Esophagus muscularis mucosa (tissue), 4 donors: ENCODE measurements around the gene NUP107.

Source experiments
- CTCF ChIP-seq, 3 experiments: fragments of 200-600 bp in 2 of 3; fragments of 450-650 bp in 1 of 3; sonication (generic) in 2 of 3; IDR thresholded peaks; one replicate each; pipeline ENCODE4 v1.5.1; 2017 to 2019; ENCODE audit warnings: antibody characterized with exemption in 3 of 3, mild to moderate bottlenecking in 2 of 3, moderate library complexity in 1 of 3
- EP300 ChIP-seq: sonication (generic); formaldehyde crosslinking; IDR thresholded peaks from one replicate; pipeline ENCODE4 v1.6.1; 2017; ENCODE audit warnings: antibody characterized with exemption
- POLR2A ChIP-seq: fragments of 450-650 bp; IDR thresholded peaks from one replicate; pipeline ENCODE4 v1.6.1; 2017; ENCODE audit warnings: antibody characterized with exemption, moderate library complexity, mild to moderate bottlenecking, low read depth
- POLR2AphosphoS5 ChIP-seq, 2 donors: sonication (generic); formaldehyde crosslinking; IDR thresholded peaks; one replicate each; pipeline ENCODE4 v1.6.1; 2017; ENCODE audit warnings: antibody characterized with exemption in 2 of 2

GRCh38 chr12:68743356-68743755, 56.6 kb downstream of the NUP107 start:
- TF ChIP-seq CTCF (IDR thresholded peaks at IDR 0.05) (no peak), POLR2A (no peak), POLR2AphosphoS5 (IDR thresholded peaks at IDR 0.05) (no peak), EP300 (no peak)
